Liver (tissue), 3 donors: ENCODE measurements around the gene KIF5A.

Experiments
- ATF3 ChIP-seq: IDR thresholded peaks from 2 replicates; pipeline ENCODE4 v1.6.1; 2016; ENCODE audit warnings: antibody characterized with exemption
- CTCF ChIP-seq: fragments of 150-350 bp; IDR thresholded peaks from 2 replicates; pipeline ENCODE4 v1.5.1; 2017; ENCODE audit warnings: improper control_type of control experiment, low read depth, low read length; ENCODE audit not compliant: missing input control
- FOXA1 ChIP-seq: IDR thresholded peaks from 2 replicates; pipeline ENCODE4 v1.6.1; 2016; ENCODE audit warnings: antibody characterized with exemption
- MAX ChIP-seq: IDR thresholded peaks from 2 replicates; pipeline ENCODE4 v1.6.1; 2016; ENCODE audit warnings: antibody characterized with exemption
- RAD21 ChIP-seq, 2 donors: IDR thresholded peaks; 2 replicates each; pipeline ENCODE4 v1.6.1; 2016; ENCODE audit warnings: antibody characterized with exemption in 2 of 2, mild to moderate bottlenecking in 2 of 2
- RXRA ChIP-seq, 2 donors: IDR thresholded peaks; 2 replicates each; pipeline ENCODE4 v1.6.1; 2017 to 2018; ENCODE audit warnings: antibody characterized with exemption in 2 of 2, mild to moderate bottlenecking in 1 of 2
- SP1 ChIP-seq: IDR thresholded peaks from 2 replicates; pipeline ENCODE4 v1.6.1; 2018; ENCODE audit warnings: antibody characterized with exemption, mild to moderate bottlenecking
- TAF1 ChIP-seq: conservative IDR thresholded peaks from 2 replicates; pipeline ENCODE4 v1.6.1; 2016; ENCODE audit warnings: antibody characterized with exemption, mild to moderate bottlenecking
- TF ChIP-seq, protein P1 (sequence below): IDR thresholded peaks from 2 replicates; pipeline ENCODE4 v1.6.1; 2016; ENCODE audit warnings: antibody characterized with exemption, mild to moderate bottlenecking
- donor health status: healthy.
- donor health status: healthy.

- TF ChIP-seq MAX (no peak), CTCF (no peak), FOXA1 (no peak), RAD21 (IDR thresholded peaks at IDR 0.05) (no peak), SP1 (no peak), ATF3 (no peak), TAF1 (no peak), RXRA (IDR thresholded peaks at IDR 0.05) (no peak)
- TF ChIP-seq, protein P1, sequence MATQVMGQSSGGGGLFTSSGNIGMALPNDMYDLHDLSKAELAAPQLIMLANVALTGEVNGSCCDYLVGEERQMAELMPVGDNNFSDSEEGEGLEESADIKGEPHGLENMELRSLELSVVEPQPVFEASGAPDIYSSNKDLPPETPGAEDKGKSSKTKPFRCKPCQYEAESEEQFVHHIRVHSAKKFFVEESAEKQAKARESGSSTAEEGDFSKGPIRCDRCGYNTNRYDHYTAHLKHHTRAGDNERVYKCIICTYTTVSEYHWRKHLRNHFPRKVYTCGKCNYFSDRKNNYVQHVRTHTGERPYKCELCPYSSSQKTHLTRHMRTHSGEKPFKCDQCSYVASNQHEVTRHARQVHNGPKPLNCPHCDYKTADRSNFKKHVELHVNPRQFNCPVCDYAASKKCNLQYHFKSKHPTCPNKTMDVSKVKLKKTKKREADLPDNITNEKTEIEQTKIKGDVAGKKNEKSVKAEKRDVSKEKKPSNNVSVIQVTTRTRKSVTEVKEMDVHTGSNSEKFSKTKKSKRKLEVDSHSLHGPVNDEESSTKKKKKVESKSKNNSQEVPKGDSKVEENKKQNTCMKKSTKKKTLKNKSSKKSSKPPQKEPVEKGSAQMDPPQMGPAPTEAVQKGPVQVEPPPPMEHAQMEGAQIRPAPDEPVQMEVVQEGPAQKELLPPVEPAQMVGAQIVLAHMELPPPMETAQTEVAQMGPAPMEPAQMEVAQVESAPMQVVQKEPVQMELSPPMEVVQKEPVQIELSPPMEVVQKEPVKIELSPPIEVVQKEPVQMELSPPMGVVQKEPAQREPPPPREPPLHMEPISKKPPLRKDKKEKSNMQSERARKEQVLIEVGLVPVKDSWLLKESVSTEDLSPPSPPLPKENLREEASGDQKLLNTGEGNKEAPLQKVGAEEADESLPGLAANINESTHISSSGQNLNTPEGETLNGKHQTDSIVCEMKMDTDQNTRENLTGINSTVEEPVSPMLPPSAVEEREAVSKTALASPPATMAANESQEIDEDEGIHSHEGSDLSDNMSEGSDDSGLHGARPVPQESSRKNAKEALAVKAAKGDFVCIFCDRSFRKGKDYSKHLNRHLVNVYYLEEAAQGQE, result no peak
Measured at GRCh38 chr12:57500213-57500612, 49.6 kb upstream of the KIF5A start.
